WTC11 (cell line): ENCODE results near the gene CXXC4.

Experiments used
- CTCF ChIP-seq: fragments of 200-600 bp; IDR thresholded peaks from 2 replicates; pipeline ENCODE4 v1.8.0; 2022; ENCODE audit warnings: antibody characterized with exemption
- HMGXB4 ChIP-seq: sonication (generic); formaldehyde crosslinking; IDR thresholded peaks from 2 replicates; pipeline ENCODE4 v1.8.1; 2023; ENCODE audit warnings: mild to moderate bottlenecking, moderate library complexity, missing genetic modification reagents

- TF ChIP-seq HMGXB4 (CRISPR knock-in tag) (no peak), CTCF (no peak)
Observed at GRCh38 chr4:104500442-104500841, 5.7 kb upstream of the CXXC4 start.
